Keratinocyte (primary cell): Measurements from ENCODE around the gene SIGLEC11. TPM values are rescaled to one million over a fixed set of nuclear protein-coding genes. Genes with fewer than 3 reads are reported as not detected.

Source experiments
- DNase-seq: peaks from one replicate; pipeline ENCODE4 v3.0.0-alpha.2; 2011; ENCODE audit warnings: low read depth, missing footprints, low spot score
- FAIRE-seq: peaks from 2 replicates; lab custom pipeline; 2011; peaks lifted over from hg19 to GRCh38; lab: Jason Lieb, UNC
- H2AFZ ChIP-seq: 2 replicates; pipeline ENCODE4 v1.6.0; 2012; ENCODE audit warnings: low read length, control low read depth, inconsistent platforms; ENCODE audit not compliant: control insufficient read depth
- H3K27ac ChIP-seq: 2 replicates; pipeline ENCODE4 v1.5.1; 2011; ENCODE audit warnings: low read length; ENCODE audit not compliant: control insufficient read depth, insufficient read depth
- H3K27me3 ChIP-seq: 3 replicates; pipeline ENCODE4 v1.6.0; 2011; ENCODE audit warnings: low read length; ENCODE audit not compliant: control insufficient read depth, insufficient read depth; ENCODE audit errors: extremely low read depth
- H3K36me3 ChIP-seq, 2 experiments: 2 replicates in 1 of 2; 3 replicates in 1 of 2; pipeline ENCODE4 v1.5.1; 2011; ENCODE audit warnings: low read length in 2 of 2, mild to moderate bottlenecking in 1 of 2; ENCODE audit not compliant: control insufficient read depth in 2 of 2, insufficient read depth in 2 of 2; ENCODE audit errors: extremely low read depth in 1 of 2
- H3K4me1 ChIP-seq: 3 replicates; pipeline ENCODE4 v1.5.1; 2011; ENCODE audit warnings: low read length; ENCODE audit not compliant: control insufficient read depth, insufficient read depth; ENCODE audit errors: extremely low read depth
- H3K4me2 ChIP-seq: 3 replicates; pipeline ENCODE4 v1.6.0; 2011; ENCODE audit warnings: low read depth, low read length; ENCODE audit not compliant: control insufficient read depth, insufficient read depth; ENCODE audit errors: extremely low read depth
- H3K4me3 ChIP-seq, 3 experiments: fragments of 200-600 bp in 1 of 3; sonication (generic) in 1 of 3; 2 replicates in 2 of 3; 3 replicates in 1 of 3; pipeline ENCODE4 v1.5.1; 2011 to 2016; ENCODE audit warnings: low read length in 3 of 3, mild to moderate bottlenecking in 3 of 3, control low read depth in 2 of 3, inconsistent platforms in 1 of 3, low read depth in 1 of 3, mixed read lengths in 1 of 3, mixed run types in 1 of 3, moderate library complexity in 1 of 3; ENCODE audit not compliant: control insufficient read depth in 2 of 3, insufficient read depth in 2 of 3; ENCODE audit errors: extremely low read depth in 1 of 3
- H3K79me2 ChIP-seq: 2 replicates; pipeline ENCODE4 v1.6.0; 2012; ENCODE audit warnings: low read length; ENCODE audit not compliant: control insufficient read depth, insufficient read depth
- H3K9ac ChIP-seq: 3 replicates; pipeline ENCODE4 v1.6.0; 2011; ENCODE audit warnings: low read length; ENCODE audit not compliant: control insufficient read depth, insufficient read depth; ENCODE audit errors: extremely low read depth
- H3K9me1 ChIP-seq: 3 replicates; pipeline ENCODE4 v1.6.0; 2011; ENCODE audit warnings: low read length; ENCODE audit not compliant: control insufficient read depth, insufficient read depth; ENCODE audit errors: extremely low read depth
- H3K9me3 ChIP-seq: 2 replicates; pipeline ENCODE4 v1.5.1; 2012; ENCODE audit warnings: low read depth, low read length; ENCODE audit not compliant: control insufficient read depth
- H4K20me1 ChIP-seq: 3 replicates; pipeline ENCODE4 v1.6.0; 2011; ENCODE audit warnings: low read length; ENCODE audit not compliant: control insufficient read depth, insufficient read depth; ENCODE audit errors: extremely low read depth
- EZH2 ChIP-seq: IDR thresholded peaks from one replicate; pipeline ENCODE4 v1.6.1; 2012; ENCODE audit warnings: inconsistent platforms, mild to moderate bottlenecking, low read length, moderate library complexity
- dilution Hi-C: fragments of 300-500 bp; cut with MboI; formaldehyde crosslinking; loops from one replicate; pipeline ENCODE4 v1.7.0; 2020; ENCODE audit warnings: low sequenced_read_pairs; ENCODE audit not compliant: extremely low pct_ligation_motif_present
- polyA plus RNA-seq, 5 experiments: library from polyadenylated mRNA; depleted of rRNA in 3 of 5; stranded (reverse) in 3 of 5; stranded (forward) in 1 of 5; unstranded in 1 of 5; fragments of >200 nt; gene quantifications; 1 replicate in 1 of 5; 2 replicates in 3 of 5; 3 replicates in 1 of 5; pipeline versions ENCODE4 v1.2.1 to v1.2.3, GENCODE V29; 2011 to 2012; ENCODE audit warnings: missing spikeins in 2 of 5, low read depth in 1 of 5, low replicate concordance in 1 of 5
- TF ChIP-seq, protein P1 (sequence below), 3 experiments: IDR thresholded peaks in 1 of 3; conservative IDR thresholded peaks in 1 of 3; optimal IDR thresholded peaks in 1 of 3; 2 replicates in 2 of 3; 3 replicates in 1 of 3; pipeline versions ENCODE3 to v1.5.1; 2011; ENCODE audit warnings: low read length in 3 of 3, mild to moderate bottlenecking in 3 of 3, moderate library complexity in 2 of 3, control low read depth in 1 of 3, inconsistent platforms in 1 of 3; ENCODE audit not compliant: insufficient read depth in 2 of 3; ENCODE audit errors: extremely low read depth in 1 of 3

The SIGLEC11 gene
- polyA plus RNA-seq, 1 donor (not counting 4 experiments of a cell fraction or from before 2014, with no cell fraction given) = not detected

- no peaks in the 10 kb centered on the region for H3K4me1 ChIP-seq
- no peak for TF ChIP-seq EZH2
- TF ChIP-seq, protein P1, sequence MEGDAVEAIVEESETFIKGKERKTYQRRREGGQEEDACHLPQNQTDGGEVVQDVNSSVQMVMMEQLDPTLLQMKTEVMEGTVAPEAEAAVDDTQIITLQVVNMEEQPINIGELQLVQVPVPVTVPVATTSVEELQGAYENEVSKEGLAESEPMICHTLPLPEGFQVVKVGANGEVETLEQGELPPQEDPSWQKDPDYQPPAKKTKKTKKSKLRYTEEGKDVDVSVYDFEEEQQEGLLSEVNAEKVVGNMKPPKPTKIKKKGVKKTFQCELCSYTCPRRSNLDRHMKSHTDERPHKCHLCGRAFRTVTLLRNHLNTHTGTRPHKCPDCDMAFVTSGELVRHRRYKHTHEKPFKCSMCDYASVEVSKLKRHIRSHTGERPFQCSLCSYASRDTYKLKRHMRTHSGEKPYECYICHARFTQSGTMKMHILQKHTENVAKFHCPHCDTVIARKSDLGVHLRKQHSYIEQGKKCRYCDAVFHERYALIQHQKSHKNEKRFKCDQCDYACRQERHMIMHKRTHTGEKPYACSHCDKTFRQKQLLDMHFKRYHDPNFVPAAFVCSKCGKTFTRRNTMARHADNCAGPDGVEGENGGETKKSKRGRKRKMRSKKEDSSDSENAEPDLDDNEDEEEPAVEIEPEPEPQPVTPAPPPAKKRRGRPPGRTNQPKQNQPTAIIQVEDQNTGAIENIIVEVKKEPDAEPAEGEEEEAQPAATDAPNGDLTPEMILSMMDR (optimal IDR thresholded peaks at IDR 0.05 in 1 of 3, IDR thresholded peaks at IDR 0.05 in 1 of 3, conservative IDR thresholded peaks at IDR 0.05 in 1 of 3; ENCODE audit: extremely low read depth in 1 of 3, insufficient read depth in 2 of 3, low read length in 3 of 3) = no peak
- H3K79me2 ChIP-seq = peaks cover 27% of the 10 kb centered on the region
- H3K9ac ChIP-seq = no peak overlapping the region
- no peaks in the 10 kb centered on the region for H3K27me3 ChIP-seq
- H3K9me3 ChIP-seq = no peaks in the 10 kb centered on the region
- no peak overlapping the region for H3K4me3 ChIP-seq
- H4K20me1 ChIP-seq = peaks cover 9% of the 10 kb centered on the region
- dilution Hi-C loops = no loop called here
- H3K36me3 ChIP-seq = peaks cover 24 to 31% of the 10 kb centered on the region in 2 experiments
- FAIRE-seq (no peak), DNase-seq (no peak)
- no peak overlapping the region for H3K4me2 ChIP-seq
- no peaks in the 10 kb centered on the region for H3K9me1 ChIP-seq
- no peak overlapping the region for H3K27ac ChIP-seq
- no peak overlapping the region for H2AFZ ChIP-seq
Observed at GRCh38 chr19:49912965-49913685, 47.8 kb downstream of the SIGLEC11 start.

DNA sequence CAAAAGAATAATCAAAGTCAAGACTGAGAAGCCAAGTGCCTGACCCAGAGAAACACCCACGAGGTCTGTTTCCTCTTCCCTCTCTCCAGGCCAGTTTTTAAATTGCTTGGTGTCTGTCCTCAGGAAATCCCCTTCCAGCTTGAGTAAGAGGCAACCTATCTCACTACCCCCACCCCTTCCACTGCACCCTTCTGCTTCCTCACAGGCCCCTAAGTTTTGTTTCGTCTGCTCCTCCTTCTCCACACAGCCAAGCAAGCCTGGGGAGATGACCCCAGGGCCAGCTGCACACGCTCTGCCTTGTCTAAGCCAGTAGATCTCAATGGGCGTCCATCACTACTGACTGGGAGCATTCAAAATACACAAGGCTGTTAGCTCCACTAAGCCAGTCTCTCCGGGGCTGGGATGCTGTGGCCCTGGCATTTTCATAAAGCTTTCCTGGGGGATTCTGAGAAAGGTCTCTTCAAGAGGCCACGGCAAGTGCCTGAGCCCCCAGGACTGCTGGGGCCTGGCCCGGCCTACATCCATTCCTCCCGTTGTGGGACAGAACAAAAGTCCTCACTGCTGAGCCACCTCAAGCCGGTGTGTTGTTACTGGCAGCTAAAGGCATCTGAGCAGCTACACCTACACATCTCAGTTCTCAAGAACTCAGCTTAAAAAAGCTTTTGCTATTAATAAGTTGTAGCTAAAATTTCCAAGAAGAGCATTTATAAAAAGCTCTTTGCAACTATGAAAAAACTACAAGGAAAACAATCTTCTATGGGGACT is 49.4 kb downstream of the SIGLEC11 start:
- H3K4me3 ChIP-seq = no peak overlapping the region
- H3K4me1 ChIP-seq = no peaks in the 10 kb centered on the region
- TF ChIP-seq, protein P1 (optimal IDR thresholded peaks at IDR 0.05 in 1 of 3, IDR thresholded peaks at IDR 0.05 in 1 of 3, conservative IDR thresholded peaks at IDR 0.05 in 1 of 3; ENCODE audit: extremely low read depth in 1 of 3, insufficient read depth in 2 of 3, low read length in 3 of 3) = no peak
- no peak for TF ChIP-seq EZH2
- H3K9me3 ChIP-seq = no peaks in the 10 kb centered on the region
- no peak overlapping the region for H2AFZ ChIP-seq
- H3K4me2 ChIP-seq = no peak overlapping the region
- no peak for FAIRE-seq
- H3K27ac ChIP-seq = no peak overlapping the region
- dilution Hi-C loops = no loop called here
- no peak overlapping the region for H3K9ac ChIP-seq
- no peaks in the 10 kb centered on the region for H3K27me3 ChIP-seq
- H4K20me1 ChIP-seq = peaks cover 9% of the 10 kb centered on the region
- H3K36me3 ChIP-seq = peaks cover 23 to 37% of the 10 kb centered on the region in 2 experiments
- peaks cover 14% of the 10 kb centered on the region for H3K79me2 ChIP-seq
- DNase-seq = no peak
- H3K9me1 ChIP-seq = no peaks in the 10 kb centered on the region
